ENCODE data around the gene MSI2.

DNA sequence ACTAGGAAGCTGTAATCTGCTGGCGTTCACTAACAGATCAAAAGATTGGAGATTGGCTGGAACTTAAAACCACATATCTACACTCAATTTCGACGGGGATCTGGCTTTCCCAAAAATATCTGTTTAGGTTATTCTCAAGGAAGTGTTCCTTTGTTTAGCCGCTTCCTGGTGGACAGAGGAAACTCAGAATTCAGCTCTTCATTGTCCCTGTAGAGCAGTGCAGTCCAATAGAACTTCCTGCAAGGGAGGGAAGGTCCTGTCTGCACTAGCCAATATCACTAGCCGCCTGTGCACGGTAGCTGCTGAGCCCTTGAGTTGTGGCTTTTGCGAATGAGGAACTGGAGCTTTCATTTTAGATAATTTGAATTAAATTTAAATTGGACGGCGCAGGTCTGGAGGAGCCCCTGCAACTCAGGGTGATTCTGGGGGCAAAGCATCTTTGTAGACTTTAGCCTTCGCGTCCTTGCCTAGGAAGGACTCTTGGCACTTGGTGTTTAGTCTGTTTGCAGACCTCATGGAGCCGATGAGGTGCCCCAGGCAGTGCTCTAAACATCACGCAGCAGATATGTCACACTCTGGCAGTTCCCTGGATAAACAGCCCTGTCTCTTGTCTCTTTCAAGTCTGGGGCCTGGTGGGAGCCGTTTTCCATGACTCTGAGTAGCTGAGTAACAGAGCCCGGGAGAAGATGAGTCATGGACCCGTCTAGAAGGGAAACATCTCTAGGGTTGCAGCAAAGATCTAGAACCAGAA is 366.5 kb downstream of the MSI2 start:
- TF ChIP-seq, protein P1, sequence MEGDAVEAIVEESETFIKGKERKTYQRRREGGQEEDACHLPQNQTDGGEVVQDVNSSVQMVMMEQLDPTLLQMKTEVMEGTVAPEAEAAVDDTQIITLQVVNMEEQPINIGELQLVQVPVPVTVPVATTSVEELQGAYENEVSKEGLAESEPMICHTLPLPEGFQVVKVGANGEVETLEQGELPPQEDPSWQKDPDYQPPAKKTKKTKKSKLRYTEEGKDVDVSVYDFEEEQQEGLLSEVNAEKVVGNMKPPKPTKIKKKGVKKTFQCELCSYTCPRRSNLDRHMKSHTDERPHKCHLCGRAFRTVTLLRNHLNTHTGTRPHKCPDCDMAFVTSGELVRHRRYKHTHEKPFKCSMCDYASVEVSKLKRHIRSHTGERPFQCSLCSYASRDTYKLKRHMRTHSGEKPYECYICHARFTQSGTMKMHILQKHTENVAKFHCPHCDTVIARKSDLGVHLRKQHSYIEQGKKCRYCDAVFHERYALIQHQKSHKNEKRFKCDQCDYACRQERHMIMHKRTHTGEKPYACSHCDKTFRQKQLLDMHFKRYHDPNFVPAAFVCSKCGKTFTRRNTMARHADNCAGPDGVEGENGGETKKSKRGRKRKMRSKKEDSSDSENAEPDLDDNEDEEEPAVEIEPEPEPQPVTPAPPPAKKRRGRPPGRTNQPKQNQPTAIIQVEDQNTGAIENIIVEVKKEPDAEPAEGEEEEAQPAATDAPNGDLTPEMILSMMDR (IDR thresholded peaks at IDR 0.05) = no peak
- TF ChIP-seq POLR2A (IDR thresholded peaks at IDR 0.05) = no peak

All from thyroid gland (tissue), 4 donors.